AG10803 (cell line): ENCODE results near the gene FANCD2.
"Not testable (repeated sequence)": the region's sequence is repeated elsewhere in the genome, so short reads cannot be mapped to it uniquely, and the experiment has no call there.

Source experiments
- DNase-seq: peaks from one replicate; pipeline ENCODE4 v3.0.0; 2010; ENCODE audit warnings: low read depth
- H3K4me3 ChIP-seq: 2 replicates; pipeline ENCODE4 v1.5.1; 2011; ENCODE audit warnings: mild to moderate bottlenecking, low read length, control low read depth
- TF ChIP-seq, protein P1 (sequence below): conservative IDR thresholded peaks from 2 replicates; pipeline ENCODE4 v1.5.1; 2011; ENCODE audit warnings: mild to moderate bottlenecking, low read length, control low read depth, inconsistent platforms

Gene FANCD2

GRCh38 chr3:10000686-10001085 is 25.6 kb upstream of the FANCD2 start:
- no peak overlapping the region for H3K4me3 ChIP-seq
- DNase-seq, result no peak
- TF ChIP-seq, protein P1, sequence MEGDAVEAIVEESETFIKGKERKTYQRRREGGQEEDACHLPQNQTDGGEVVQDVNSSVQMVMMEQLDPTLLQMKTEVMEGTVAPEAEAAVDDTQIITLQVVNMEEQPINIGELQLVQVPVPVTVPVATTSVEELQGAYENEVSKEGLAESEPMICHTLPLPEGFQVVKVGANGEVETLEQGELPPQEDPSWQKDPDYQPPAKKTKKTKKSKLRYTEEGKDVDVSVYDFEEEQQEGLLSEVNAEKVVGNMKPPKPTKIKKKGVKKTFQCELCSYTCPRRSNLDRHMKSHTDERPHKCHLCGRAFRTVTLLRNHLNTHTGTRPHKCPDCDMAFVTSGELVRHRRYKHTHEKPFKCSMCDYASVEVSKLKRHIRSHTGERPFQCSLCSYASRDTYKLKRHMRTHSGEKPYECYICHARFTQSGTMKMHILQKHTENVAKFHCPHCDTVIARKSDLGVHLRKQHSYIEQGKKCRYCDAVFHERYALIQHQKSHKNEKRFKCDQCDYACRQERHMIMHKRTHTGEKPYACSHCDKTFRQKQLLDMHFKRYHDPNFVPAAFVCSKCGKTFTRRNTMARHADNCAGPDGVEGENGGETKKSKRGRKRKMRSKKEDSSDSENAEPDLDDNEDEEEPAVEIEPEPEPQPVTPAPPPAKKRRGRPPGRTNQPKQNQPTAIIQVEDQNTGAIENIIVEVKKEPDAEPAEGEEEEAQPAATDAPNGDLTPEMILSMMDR, result no peak

DNA sequence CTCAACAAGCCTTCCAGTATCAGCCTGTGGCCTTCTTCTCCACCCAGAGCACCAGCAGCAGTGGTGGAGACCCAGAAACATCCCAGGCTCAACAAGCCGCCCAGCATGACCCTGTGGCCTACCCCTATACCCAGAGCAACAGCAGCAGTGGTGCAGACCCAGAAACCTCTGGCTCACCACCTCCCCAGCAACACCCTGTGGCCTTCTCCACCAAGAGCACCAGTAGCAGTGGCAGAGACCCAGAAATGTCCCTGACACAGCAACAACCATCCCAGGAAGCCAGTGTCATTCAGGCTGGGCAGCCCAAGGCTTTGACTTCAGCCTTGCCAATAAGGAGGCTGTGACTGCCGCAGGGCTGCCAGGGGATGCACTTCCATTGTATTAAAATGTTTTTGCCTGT is 23.3 kb upstream of the FANCD2 start:
- TF ChIP-seq, protein P1, result no peak
- no peak overlapping the region for H3K4me3 ChIP-seq
- no peak for DNase-seq

GRCh38 chr3:10004506-10004905 is 21.7 kb upstream of the FANCD2 start:
- DNase-seq, result no peak
- TF ChIP-seq, protein P1, result no peak
- no peak overlapping the region for H3K4me3 ChIP-seq

DNA sequence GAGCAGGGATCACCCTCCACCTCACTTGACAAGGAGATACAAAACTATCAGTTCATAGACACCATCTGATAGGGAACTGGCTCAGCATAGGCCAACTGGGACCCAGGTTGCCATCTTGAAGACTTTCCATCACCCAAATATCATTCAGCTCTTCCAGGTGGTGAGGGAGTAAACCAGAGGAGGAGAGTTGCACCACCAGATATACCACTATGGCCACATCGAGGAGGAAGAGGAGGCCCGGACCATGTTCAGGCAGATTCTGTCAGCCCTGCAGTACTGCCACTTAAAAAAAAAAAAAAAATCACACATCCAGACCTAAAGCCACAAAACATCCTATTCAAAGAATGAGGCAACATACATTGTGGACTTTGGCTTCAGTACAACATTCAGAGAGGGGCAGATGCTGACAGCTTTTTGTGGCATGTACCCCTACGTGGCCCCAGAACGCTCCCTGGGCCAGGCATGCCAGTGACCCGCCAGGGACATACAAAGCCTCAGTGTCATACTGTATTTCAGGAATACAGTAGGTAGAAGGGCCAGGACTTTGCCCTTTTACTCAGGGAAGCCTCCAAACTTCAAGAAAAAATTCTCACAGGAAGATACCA is 21.2 kb upstream of the FANCD2 start:
- H3K4me3 ChIP-seq, result no peak overlapping the region
- TF ChIP-seq, protein P1, result no peak
- DNase-seq, result no peak

DNA sequence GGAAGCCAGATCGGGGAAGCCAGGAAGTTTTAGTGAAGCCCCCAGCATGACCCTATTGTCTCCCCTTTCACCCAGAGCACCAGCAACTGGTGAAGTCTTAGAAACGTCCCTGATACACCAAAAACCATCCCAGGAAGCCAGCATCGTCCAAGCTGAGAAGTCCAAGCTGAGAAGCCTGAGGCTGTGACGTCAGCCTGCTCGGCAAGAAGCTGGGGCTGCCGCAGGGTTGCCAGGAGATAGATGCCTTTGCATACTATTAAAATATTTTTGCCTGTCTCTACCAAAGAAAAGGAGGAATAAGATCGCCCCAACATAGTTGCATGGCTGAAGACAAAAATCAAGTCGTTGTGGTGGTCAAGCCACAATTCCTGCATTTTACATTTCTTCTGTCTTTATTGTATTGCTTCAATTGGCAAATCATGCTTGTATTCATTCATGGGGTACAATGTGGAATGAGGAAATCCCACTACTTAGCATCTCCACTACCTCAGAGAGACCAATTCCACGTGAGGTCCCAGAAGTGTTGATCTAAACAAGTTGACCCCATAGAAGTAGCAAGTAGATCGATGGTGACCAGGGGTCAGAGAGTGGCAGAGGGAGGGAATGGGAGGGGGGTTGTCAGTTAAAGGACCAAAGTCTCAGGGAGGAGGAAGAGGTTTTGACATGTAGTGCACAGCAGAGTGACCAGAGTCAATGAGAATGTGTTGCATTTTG is 20.0 kb upstream of the FANCD2 start:
- DNase-seq, result no peak
- TF ChIP-seq, protein P1, result no peak
- no peak overlapping the region for H3K4me3 ChIP-seq

- TF ChIP-seq, protein P1, result no peak
- H3K4me3 ChIP-seq, result no peak overlapping the region
- DNase-seq, result no peak
Observed at GRCh38 chr3:10006762-10007090, 19.5 kb upstream of the FANCD2 start.

DNA sequence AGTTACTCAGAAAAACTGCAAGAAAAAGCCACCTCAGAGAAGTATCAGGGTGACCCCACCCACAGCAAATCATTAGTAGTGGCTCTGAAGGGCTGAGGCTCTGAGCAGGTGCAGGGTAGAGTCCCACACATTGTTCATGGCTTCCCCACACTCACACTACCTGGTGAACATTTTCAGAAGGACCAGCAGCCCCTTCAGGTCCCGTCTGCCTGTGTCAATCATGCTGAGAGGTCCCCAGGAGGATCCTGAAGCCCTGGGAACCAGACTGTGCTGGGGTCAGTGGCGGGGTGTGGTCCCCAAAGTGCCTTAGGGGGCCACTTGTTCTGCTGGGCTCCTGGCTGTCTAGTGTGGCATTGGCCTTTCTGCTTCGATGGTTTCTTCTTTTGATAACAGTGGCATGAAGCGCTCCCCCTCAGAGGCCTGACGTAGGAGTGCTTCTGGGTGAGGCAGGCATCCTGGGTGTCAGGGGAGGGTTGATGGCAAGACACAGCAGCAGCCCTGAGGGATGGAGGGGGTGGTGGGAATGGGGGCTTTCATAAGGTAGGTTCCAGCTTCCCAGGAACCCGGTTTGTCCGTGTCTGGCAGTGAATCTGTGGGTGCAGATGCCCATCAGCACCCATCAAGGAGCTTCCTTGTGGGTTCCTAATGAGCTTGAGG is 19.0 kb upstream of the FANCD2 start:
- no peak overlapping the region for H3K4me3 ChIP-seq
- DNase-seq, result no peak
- TF ChIP-seq, protein P1, result no peak

DNA sequence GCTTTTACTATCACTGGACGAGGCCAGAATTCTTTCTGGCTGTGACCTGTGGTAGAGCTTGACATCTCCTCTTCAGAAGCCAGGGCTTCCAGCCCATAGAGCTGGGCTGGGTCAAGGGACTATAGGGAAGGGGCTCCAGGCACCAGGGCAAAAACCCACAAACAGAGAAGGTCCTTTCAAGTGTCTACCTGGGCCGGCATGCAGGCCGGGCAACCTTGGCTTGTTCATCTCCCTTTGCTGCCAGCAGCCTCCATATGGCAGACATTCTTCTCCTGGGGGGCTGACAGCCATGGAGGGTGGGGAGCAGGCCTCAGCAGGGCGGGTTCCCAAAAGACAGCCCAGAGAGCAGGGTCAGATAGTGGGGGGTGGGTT is 18.0 kb upstream of the FANCD2 start:
- not testable (repeated sequence) for H3K4me3 ChIP-seq, DNase-seq
